ENCODE results near the gene SYNE3.

The SYNE3 gene

GRCh38 chr14:95541346-95541745 is 24.9 kb upstream of the SYNE3 start:
- no peak for DNase-seq (ENCODE audit: low read depth)
- TF ChIP-seq CTCF (IDR thresholded peaks at IDR 0.05; ENCODE audit: low read length, missing control alignments): no peak

GRCh38 chr14:95540236-95540855 is 23.9 kb upstream of the SYNE3 start:
- no peak overlapping the region for H3K4me3 ChIP-seq (replicated peaks; ENCODE audit: low read depth, low read length)
- no peak for DNase-seq (ENCODE audit: low read depth)
- TF ChIP-seq CTCF (IDR thresholded peaks at IDR 0.05; ENCODE audit: low read length, missing control alignments): no peak

More at GRCh38 chr14:95541346-95541745, 24.9 kb upstream of the SYNE3 start:
- no peak overlapping the region for H3K4me3 ChIP-seq (replicated peaks; ENCODE audit: low read depth, low read length)

- H3K4me3 ChIP-seq (replicated peaks; ENCODE audit: low read depth, low read length): no peak overlapping the region
- TF ChIP-seq CTCF (IDR thresholded peaks at IDR 0.05; ENCODE audit: low read length, missing control alignments): no peak
- DNase-seq (ENCODE audit: low read depth): no peak
Measured at GRCh38 chr14:95538801-95539509, 22.5 kb upstream of the SYNE3 start.

- H3K4me3 ChIP-seq (replicated peaks; ENCODE audit: low read depth, low read length): no peak overlapping the region
- TF ChIP-seq CTCF (IDR thresholded peaks at IDR 0.05; ENCODE audit: low read length, missing control alignments): no peak
- no peak for DNase-seq (ENCODE audit: low read depth)
Measured at GRCh38 chr14:95537298-95538089, 21.0 kb upstream of the SYNE3 start.

- H3K4me3 ChIP-seq (replicated peaks; ENCODE audit: low read depth, low read length): peak overlapping the region; percentile 85
- no peak for TF ChIP-seq CTCF (IDR thresholded peaks at IDR 0.05; ENCODE audit: low read length, missing control alignments)
- no peak for DNase-seq (ENCODE audit: low read depth)
Measured at GRCh38 chr14:95536671-95537070, 20.2 kb upstream of the SYNE3 start.

GRCh38 chr14:95536036-95536593 is 19.7 kb upstream of the SYNE3 start:
- DNase-seq (ENCODE audit: low read depth): no peak
- peak overlapping the region; percentile 85 for H3K4me3 ChIP-seq (replicated peaks; ENCODE audit: low read depth, low read length)
- no peak for TF ChIP-seq CTCF (IDR thresholded peaks at IDR 0.05; ENCODE audit: low read length, missing control alignments)
